Skeletal muscle cell (primary cell): Measurements from ENCODE around the gene PRUNE2.

Experiments used
- DNase-seq: peaks from one replicate; pipeline ENCODE4 v3.0.0-alpha.2; 2010; ENCODE audit warnings: low read depth
- H3K4me3 ChIP-seq: 2 replicates; pipeline ENCODE4 v1.5.1; 2011; ENCODE audit warnings: low read depth, mild to moderate bottlenecking, control low read depth, low read length, moderate library complexity

Gene PRUNE2

GRCh38 chr9:76651119-76651705, 254.7 kb downstream of the PRUNE2 start:
- no peak overlapping the region for H3K4me3 ChIP-seq
- no peak for DNase-seq

- H3K4me3 ChIP-seq: no peak overlapping the region
- DNase-seq: no peak
These were observed 255.2 kb downstream of the PRUNE2 start for GRCh38 chr9:76650692-76651091.

- no peak for DNase-seq
- no peak overlapping the region for H3K4me3 ChIP-seq
These were observed 256.0 kb downstream of the PRUNE2 start for GRCh38 chr9:76649894-76650293.

- no peak for DNase-seq
- no peak overlapping the region for H3K4me3 ChIP-seq
These were observed 259.7 kb downstream of the PRUNE2 start for GRCh38 chr9:76646249-76646648.

- H3K4me3 ChIP-seq: no peak overlapping the region
- DNase-seq: no peak
These were observed 261.2 kb downstream of the PRUNE2 start for GRCh38 chr9:76644647-76645250.

GRCh38 chr9:76644171-76644570, 261.7 kb downstream of the PRUNE2 start:
- H3K4me3 ChIP-seq: no peak overlapping the region
- no peak for DNase-seq

- no peak overlapping the region for H3K4me3 ChIP-seq
- no peak for DNase-seq
These were observed 262.4 kb downstream of the PRUNE2 start for GRCh38 chr9:76643399-76644117.

GRCh38 chr9:76642701-76643209, 263.2 kb downstream of the PRUNE2 start:
- H3K4me3 ChIP-seq: no peak overlapping the region
- DNase-seq: no peak

- no peak for DNase-seq
- no peak overlapping the region for H3K4me3 ChIP-seq
These were observed 263.8 kb downstream of the PRUNE2 start for GRCh38 chr9:76642074-76642473.

GRCh38 chr9:76638001-76638400, 267.9 kb downstream of the PRUNE2 start:
- DNase-seq: no peak
- H3K4me3 ChIP-seq: no peak overlapping the region

- H3K4me3 ChIP-seq: no peak overlapping the region
- no peak for DNase-seq
These were observed 268.5 kb downstream of the PRUNE2 start for GRCh38 chr9:76637416-76637815.

- DNase-seq: no peak
- H3K4me3 ChIP-seq: no peak overlapping the region
These were observed 271.4 kb downstream of the PRUNE2 start for GRCh38 chr9:76634356-76635054.

GRCh38 chr9:76630916-76631315, 275.0 kb downstream of the PRUNE2 start:
- DNase-seq: no peak
- H3K4me3 ChIP-seq: no peak overlapping the region

GRCh38 chr9:76629205-76629990, 276.5 kb downstream of the PRUNE2 start:
- no peak overlapping the region for H3K4me3 ChIP-seq
- DNase-seq: no peak

- no peak overlapping the region for H3K4me3 ChIP-seq
- no peak for DNase-seq
These were observed 277.8 kb downstream of the PRUNE2 start for GRCh38 chr9:76628155-76628554.

GRCh38 chr9:76626980-76627379, 278.9 kb downstream of the PRUNE2 start:
- no peak for DNase-seq
- no peak overlapping the region for H3K4me3 ChIP-seq

GRCh38 chr9:76626141-76626540, 279.8 kb downstream of the PRUNE2 start:
- H3K4me3 ChIP-seq: no peak overlapping the region
- DNase-seq: no peak

GRCh38 chr9:76624391-76625048, 281.4 kb downstream of the PRUNE2 start:
- no peak overlapping the region for H3K4me3 ChIP-seq
- no peak for DNase-seq

- DNase-seq: no peak
- no peak overlapping the region for H3K4me3 ChIP-seq
These were observed 284.9 kb downstream of the PRUNE2 start for GRCh38 chr9:76620996-76621395.
